Cardiac septum (tissue), 1 donor: ENCODE data around the gene VSTM4. TPM values are rescaled to one million over a fixed set of nuclear protein-coding genes. Genes with fewer than 3 reads are reported as not detected.

Experiments used
- DNase-seq: peaks from one replicate; pipeline ENCODE4 v3.0.0-alpha.2; 2020; ENCODE audit warnings: low spot score
- intact Hi-C: fragments of 100-400 bp; cut with DNase I; formaldehyde crosslinking; loops from one replicate; pipeline ENCODE4 v1.14.0; 2022
- total RNA-seq: library from RNA; stranded (reverse); fragmentation: NEBNext Ultra II Directional; extraction: Animal tissue kit (Norgen Biotek cat#: 25700); gene quantifications from one replicate; pipeline ENCODE4 v1.2.1, GENCODE V29; 2021
- donor health status: DM: no; HTN: no; CAD: no.

VSTM4 gene
- total RNA-seq, 1 donor from 2014 or later, result 24.4 TPM

DNA sequence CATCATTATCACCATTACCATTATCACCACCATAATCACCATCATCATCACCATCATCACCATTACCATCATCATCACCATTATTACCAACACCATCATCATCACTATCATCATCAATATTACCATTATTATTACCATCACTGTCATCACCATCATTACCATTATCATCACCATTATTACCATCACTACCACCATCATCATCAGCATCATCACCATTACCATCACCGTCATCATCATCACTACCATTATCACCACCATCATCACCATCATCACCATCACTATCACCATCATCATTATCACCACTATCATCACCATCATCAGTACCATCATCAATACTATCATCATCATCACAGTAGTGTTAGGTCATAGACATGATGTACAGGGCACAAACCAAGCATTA, 81.4 kb downstream of the VSTM4 start:
- intact Hi-C loops, result no loop called here
- DNase-seq, result no peak

DNA sequence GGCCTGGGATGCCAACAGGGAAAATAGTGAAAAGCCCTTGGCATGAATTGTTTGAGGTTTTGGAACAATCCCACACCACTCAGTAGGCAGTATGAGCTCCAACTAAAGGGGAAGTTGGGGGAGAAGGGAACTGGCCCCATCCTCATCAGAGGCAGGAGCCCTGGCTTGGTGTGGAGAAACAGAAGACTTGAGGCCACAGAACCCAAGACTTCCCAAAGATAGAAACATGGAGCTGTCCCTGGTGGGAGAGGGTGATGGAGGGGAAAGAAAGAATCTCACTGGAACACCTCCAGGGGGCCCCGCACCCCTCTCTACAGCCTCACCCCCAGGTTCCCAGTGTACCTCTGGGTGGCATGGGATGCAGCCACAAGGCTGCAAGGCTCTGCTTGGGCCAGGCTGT, 85.7 kb downstream of the VSTM4 start:
- intact Hi-C loops, result no loop called here
- DNase-seq, result no peak

DNA sequence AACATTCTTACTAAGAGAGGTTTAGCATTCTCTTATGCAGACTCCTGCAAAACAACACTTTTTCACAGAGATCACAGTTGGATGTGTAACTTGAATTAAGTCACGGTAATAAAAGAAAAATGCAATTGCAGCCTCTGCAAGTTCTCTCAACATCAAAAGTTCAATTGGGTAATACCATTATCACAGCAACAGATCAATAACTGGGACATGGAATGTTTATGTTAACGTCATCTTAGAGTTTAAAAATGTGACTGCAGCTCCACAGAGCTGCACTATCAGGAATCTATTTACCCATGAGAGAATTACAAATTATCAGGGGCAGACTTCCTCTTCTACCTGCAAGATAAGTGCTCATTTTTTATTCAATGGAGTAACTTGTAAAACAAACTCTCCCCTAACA, 86.7 kb downstream of the VSTM4 start:
- DNase-seq, result no peak
- intact Hi-C loops, result no loop called here

DNA sequence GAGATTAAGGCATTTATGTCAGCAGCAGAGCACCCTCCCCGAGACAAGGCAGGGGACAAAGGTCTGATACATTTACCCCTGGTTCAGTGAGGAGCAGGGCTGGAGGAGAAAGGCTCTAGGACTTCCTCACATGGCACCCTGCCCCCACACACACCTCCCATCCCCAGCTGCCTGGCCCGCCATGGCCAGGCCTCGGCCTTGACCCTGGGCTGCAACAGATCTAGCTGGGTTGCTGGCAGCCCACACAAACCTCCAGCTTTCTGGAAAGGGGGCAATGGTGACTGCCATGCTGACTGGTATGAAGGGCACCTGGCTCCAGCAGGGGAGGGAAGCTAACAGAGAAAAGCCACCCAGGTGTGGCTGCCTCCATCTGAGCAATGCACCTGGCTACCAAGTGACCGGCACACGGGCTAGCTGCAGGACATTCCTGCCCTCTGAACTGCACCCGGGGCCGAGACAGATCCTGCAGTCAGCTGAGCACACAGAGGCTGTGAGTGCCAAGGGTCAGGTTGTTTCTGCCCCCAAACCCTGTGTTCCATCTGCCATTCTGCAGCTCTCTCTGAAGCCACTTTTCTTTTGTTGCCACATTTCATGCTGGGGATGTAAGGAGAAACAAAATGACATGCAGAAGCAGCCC, 89.9 kb downstream of the VSTM4 start:
- DNase-seq, result no peak
- intact Hi-C loops, result no loop called here

DNA sequence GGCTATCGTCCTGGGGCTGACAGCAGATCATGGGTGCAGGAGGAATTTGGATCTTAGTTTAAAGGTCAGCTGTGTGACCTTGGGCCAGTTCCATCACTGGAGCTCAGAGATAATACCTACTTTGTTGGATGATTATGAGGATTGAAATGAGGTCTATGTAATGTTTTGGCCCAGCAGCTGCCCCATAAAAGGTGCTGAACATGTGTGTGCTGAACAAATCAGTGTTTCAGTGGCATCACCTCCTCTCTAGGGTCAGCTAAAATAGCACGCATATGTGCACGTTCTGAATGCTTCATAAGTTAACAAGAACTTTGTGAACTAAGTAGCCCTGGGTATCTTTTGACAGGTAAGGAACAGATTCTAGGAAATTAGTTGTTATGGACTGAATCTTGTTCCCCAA, 90.8 kb downstream of the VSTM4 start:
- no peak for DNase-seq
- intact Hi-C loops, result no loop called here

DNA sequence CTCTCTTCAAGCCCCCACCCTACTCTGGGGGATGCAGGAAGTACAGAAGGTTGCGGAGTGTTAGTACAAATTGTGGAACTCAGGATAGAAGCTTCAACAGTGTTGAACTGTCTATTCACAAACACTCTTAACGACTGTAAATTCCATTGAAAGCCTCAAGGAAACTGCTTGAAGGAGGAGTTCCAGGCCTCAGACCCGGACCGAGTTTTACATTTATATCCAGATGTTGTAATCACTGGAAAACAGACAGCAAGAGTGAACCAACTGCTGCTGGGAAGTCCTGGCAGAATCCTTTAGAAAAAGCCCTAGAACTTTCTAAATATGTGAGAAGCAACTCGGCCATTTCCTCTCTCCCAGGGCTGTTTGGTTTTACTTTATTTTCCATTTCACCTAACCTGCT, 91.6 kb downstream of the VSTM4 start:
- DNase-seq, result no peak
- intact Hi-C loops, result no loop called here

DNA sequence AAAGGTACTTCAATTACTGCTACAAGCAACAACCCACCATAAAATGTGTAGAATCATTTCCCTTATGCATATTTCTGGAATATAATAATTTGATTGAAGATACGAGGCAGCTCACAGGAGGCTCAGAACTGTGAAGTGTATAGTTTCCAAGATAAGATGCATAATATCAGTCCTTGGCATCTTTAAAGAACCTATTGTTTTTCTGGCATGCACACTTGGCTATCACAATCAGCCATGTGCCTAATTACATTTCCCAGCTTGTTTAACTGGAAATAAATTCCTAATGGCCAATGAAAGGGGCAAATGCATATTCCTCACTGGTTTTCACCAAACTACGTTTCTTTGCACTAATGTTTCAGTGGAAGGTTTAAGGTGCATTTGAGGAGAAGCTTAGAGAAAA, 92.3 kb downstream of the VSTM4 start:
- no peak for DNase-seq
- intact Hi-C loops, result no loop called here

DNA sequence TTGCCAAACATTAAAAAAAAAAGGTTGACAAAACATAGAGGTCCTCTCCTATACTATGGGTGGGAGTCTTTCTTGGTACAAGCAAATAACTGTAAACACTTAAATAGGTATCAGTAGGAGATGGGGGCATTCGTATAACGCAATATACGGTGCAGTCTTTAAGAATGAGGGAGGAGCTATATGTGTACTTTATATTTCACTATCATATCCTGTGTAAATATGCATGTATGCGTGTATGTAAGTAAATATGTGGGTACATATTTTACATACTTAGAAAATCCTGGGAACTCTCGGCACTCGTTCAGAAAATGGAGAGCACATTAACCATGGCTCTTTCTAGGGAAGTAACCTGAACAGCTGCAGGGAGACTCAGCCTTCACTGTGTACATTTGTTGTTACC, 93.6 kb downstream of the VSTM4 start:
- no peak for DNase-seq
- intact Hi-C loops, result no loop called here

DNA sequence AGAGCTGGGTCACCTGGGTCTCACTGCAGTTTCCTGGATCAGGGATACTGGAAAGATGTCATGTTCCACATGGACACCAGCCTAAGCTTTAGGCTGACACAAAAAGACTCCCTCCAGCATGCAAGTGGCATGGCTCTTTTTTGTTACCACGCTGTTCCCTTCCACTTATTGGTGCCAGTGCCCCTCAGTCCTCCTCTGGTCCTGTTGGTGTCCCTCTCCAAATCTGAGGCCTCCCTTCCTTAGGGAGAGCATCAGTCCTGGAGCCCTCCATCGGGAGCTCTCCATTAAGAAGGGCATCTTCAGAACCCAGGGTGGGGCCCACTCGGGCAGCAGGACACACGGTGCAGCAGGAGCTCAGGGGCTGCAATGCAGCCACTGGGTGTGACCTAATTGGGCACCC, 99.6 kb downstream of the VSTM4 start:
- intact Hi-C loops, result no loop called here
- no peak for DNase-seq

DNA sequence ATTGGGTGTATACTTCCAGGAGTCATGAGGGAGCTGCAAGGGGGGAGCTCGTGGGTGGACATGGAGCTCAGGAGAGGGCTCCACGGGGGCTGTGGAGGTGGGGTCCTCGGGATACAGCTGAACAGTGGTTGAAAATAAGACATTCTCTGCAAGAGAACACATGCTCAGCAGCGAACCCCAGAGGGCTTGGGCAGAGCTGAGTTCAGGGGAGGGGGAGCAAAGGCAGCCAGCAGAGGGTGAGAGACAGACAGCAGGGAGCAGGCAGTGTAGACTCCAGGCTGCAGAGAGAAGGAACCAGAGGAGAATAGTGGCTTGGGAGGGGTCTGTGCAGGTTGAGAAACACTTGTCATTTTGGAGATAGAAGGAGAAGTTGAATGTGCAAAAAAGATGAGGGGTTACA, 102.7 kb downstream of the VSTM4 start:
- intact Hi-C loops, result loop anchor here (5.0 kb wide), 1 partner anchor 40 kb away; no protein-coding TSS in a partner anchor
- DNase-seq, result no peak

DNA sequence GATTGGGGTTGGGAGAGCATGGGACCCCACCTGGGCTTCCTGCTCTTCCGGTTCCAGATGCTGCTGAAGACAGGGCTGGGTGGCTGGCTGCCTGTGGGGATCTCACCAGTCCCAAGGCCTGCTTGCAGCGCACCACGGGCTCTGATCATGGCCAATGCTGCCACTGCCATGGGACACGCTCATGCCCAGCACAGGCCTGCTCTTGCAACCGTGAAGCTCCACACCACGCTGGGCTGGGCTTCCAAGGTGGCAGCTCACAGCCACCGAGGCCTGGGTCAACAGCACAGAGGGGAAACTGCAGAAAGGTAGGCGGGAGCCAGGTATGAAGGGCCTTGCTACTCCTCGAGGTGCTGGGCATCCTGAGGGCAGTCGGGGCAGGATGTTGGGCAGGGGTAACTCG, 103.6 kb downstream of the VSTM4 start:
- no peak for DNase-seq
- intact Hi-C loops, result loop anchor here (5.0 kb wide), 1 partner anchor 41 kb away; no protein-coding TSS in a partner anchor

DNA sequence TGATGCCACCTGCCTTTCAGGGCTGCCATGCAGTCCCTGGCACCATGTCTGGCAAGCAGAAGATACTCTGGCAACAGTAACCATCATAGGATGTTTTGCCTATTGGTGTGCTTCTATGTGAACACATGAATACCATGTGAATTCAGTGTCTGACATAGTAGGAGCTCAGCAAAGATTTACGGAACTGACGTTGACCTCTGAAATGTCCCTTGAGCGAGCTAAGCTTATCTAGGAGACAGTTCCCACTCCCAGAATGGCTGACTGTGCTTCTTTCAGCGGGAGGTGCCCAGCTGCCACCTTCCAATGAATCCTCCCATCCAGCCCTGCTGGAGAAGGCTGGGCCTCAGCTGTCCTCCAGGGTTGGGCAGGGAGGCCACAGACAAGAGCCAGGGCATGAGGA, 104.5 kb downstream of the VSTM4 start:
- intact Hi-C loops, result loop anchor here (5.0 kb wide), 1 partner anchor 41 kb away; no protein-coding TSS in a partner anchor
- no peak for DNase-seq

DNA sequence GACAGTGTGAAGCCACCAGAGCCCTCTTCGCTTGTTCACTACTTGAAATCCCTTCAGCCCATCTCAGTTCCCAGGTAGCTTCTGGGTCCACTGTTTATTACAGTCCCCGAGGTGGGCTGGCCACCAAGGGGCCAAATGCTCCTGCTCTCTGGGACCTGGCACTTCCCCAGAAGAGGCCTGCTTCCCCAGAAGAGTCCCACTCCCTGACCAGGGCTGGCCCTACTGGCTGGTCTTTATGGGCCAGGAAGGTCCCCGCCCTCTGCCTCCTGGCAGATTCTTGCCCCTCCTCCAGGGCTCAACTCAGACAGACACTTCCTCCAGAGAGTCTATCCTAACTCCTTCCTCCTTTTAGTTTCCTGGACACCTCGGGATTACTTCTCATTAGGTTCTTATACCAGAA, 105.0 kb downstream of the VSTM4 start:
- DNase-seq, result no peak
- intact Hi-C loops, result loop anchor here (5.0 kb wide), 1 partner anchor 42 kb away; no protein-coding TSS in a partner anchor

DNA sequence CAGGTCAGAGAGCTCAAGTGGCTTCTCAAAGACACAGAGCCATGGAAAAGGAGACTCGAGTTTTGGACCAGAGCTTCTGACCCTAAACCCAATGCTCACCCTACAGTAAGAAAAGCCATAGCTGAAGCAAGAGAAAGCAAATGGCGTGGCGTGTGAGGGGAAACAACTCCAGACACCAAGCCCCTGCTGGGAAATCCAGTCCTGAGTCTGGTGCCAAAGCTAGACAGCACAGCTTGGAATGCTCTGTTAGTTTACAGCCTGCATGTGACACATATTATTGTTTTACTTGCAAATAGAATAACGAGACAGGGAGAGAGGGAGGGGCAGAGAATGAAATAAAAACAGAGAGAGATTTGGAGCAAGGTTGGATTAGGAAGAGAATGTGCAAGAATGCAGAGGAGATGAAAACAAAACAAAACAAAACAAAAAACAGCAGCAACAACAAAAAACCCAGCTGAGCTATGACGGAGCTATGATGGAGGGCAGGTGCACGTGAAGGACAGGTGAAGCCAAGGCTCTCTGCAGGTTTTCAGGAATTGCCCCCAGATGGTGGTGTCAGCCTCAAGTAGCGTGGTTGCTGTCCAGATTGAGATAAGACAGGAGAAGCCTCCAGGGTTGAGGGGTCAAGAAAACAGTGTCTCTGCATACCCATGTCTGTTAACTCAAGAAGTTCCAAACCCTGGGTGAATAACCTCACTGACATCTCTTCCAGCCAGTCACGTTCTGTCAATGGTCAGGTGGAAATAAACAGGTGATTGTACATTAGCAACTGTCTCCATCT, 105.9 kb downstream of the VSTM4 start:
- no peak for DNase-seq
- intact Hi-C loops, result loop anchor here (5.0 kb wide), 1 partner anchor 103 kb away; no protein-coding TSS in a partner anchor

DNA sequence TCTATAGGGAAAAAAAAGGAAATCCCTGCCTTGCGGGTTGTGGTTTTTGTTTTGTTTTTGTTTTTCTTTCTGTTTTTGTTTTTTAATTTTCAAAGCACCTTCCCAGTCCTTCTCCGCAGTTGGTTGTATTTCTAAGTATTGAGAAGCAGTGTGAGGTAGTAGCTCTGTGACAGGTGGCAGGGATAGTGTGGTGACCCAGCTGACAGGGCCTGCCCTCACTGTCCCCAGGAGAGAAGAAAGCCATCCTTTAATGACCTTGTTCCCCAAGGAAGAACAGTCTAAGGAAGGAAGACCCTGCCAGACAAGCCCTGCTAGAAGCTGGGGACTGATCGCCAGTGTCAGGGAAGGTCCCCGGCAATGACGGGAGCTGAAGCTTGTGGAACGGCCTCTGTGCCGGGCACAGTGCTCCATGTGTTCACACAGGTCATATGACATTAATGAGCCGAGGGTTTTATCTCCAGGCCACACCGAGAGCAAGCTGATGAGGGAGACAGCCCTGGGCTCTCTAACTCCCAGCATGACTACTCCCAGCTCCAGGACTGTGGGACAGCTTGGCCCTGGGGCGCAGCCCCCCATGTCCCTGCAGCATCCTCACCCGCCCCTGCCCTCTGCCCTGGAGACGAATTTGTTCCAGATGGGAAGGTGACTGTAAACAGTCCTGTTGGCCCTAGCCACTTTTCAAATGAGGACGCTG, 106.7 kb downstream of the VSTM4 start:
- DNase-seq, result no peak

DNA sequence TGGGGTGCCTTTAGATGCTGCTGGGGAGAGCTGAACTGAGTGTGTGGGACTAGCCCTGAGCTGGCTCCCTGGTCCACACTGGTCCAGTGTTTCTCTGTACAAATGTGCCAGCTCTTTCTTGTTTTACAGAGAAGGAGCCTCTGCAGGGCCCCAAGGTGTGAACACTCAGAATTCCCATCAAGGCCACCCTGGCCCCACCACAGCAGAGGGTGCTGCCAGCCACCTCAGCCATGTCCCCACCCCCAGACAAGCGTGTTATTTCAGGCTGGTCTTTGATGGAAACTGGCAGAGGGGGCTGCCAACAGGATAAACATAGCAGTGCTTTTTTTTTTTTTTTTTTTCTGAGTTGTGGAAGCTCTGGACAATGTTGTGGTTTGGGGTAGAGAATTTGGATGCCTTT, 107.2 kb downstream of the VSTM4 start:
- no peak for DNase-seq
- intact Hi-C loops, result loop anchor here (5.0 kb wide), 1 partner anchor 104 kb away; no protein-coding TSS in a partner anchor

More for the DNA sequence above, 106.7 kb downstream of the VSTM4 start:
- intact Hi-C loops, result loop anchor here (5.0 kb wide), 1 partner anchor 104 kb away; no protein-coding TSS in a partner anchor

DNA sequence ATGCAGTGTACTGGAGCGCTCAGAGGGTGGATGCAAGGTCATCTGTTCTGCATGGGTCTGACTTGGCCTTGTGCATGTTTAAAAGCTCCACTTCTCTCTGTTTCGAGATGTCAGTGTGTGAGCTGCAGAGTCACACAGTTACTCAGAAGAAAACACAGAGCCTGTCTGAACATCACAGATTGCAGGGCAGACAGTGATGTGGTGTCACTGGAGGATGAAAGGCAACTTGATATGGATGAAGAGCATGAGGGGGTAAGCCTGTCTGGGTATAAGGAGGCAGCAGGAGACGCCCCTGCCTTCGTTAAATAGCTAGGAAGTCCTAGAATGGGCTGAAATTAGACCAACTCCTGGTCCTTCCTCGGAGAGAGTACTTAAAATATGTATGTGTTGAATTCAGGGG, 108.2 kb downstream of the VSTM4 start:
- intact Hi-C loops, result loop anchor here (5.0 kb wide), 1 partner anchor 105 kb away; no protein-coding TSS in a partner anchor

DNA sequence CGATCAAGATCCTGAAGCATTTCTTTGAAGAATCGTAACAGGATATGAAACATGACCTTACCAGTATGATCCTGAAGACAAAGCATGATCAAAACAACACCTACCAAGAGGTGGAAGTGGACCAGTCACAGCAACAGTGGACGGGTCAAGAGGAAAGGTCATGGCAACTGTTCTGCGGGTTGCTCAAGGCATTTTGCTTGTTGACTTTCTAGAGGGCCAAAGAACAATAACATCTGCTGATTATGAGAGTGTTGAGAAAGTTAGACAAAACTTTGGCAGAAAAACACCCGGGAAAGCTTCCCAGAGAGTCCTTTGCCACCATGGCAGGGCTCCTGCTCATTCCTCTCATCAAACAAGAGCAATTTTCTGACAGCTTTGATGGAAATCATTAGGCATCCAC, 110.1 kb downstream of the VSTM4 start:
- DNase-seq, result no peak
- intact Hi-C loops, result loop anchor here (5.0 kb wide), 1 partner anchor 107 kb away; no protein-coding TSS in a partner anchor

More for the DNA sequence above, 108.2 kb downstream of the VSTM4 start:
- no peak for DNase-seq

DNA sequence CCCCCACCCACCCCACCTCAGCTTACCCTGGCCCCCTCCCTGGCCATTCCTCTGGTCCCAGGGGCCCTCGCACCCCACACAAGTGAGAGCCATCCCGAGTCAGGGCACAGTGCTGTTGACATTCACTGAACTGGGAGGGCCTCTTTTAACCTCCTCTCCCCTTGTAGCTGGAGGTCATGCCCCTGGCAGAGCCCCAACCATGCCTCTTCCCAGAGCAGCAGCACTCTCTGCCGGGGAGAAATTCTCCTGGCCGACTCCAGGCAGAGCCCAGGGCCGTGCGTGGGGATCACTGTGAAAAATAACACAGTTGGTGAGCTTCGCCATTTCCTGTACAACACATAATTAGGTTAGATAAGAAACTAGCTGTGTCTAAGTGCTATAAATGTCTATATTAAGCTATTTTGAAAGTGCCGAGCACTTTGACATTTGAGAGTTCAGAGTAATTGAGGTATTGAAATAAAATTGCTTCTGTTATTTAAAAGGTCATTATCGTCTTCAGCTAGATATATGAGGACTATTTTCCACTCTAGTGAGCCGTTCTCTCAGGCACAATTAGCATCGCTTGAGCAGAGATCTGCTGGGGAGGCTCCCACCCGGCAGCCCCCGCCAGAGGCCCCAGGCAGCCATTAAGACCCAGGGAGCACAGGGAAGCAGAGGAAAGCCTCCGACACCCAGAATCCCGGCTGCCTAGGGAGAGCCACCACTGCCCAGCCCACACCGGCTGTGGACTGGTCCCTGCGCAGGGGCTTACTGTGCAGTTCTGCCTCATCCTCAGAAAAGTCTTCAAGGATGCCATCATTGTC, 113.3 kb downstream of the VSTM4 start:
- DNase-seq, result no peak
- intact Hi-C loops, result no loop called here
